ENCODE data around the gene FBXO31. TPM values are rescaled to one million over a fixed set of nuclear protein-coding genes. Genes with fewer than 3 reads are reported as not detected.

The FBXO31 gene
- total and polyA plus RNA-seq, 2 of the 13 experiments (the other 11 are each of a cell fraction or from before 2014, with no cell fraction given): 92.4 to 101 TPM

GRCh38 chr16:87387942-87388817 lies 4.6 kb upstream of the FBXO31 start (continued):
- TF ChIP-seq KIAA2018 (CRISPR knock-in tag; IDR thresholded peaks at IDR 0.05; ENCODE audit: borderline replicate concordance) (no peak), USF2 (IDR thresholded peaks at IDR 0.05; ENCODE audit: low read depth, low read length) (peak; percentile 83), USF2 (CRISPR knock-in tag; IDR thresholded peaks at IDR 0.05; ENCODE audit: borderline replicate concordance) (peak; percentile 88; the same call in 1 of the 2 replicates), AGO2 (optimal IDR thresholded peaks at IDR 0.05; ENCODE audit: low read depth, low read length) (no peak), SRSF1 (optimal IDR thresholded peaks at IDR 0.05; ENCODE audit: low read depth, low read length) (no peak), SALL1 (CRISPR knock-in tag; IDR thresholded peaks at IDR 0.05) (peak; percentile 79), MAZ (IDR thresholded peaks at IDR 0.05; ENCODE audit: borderline replicate concordance, low read depth, low read length) (peak; percentile 71; the same call in 1 of the 2 replicates), MAZ (CRISPR knock-in tag; IDR thresholded peaks at IDR 0.05; ENCODE audit: low read depth) (0 out of 2 replicates have a peak, but pooled peaks have one; percentile 32), PCBP2 (optimal IDR thresholded peaks at IDR 0.05; ENCODE audit: low read depth, low read length, poor library complexity, severe bottlenecking) (no peak), CBX5 (CRISPR knock-in tag; IDR thresholded peaks at IDR 0.05; ENCODE audit: borderline replicate concordance) (0 out of 2 replicates have a peak, but pooled peaks have one; percentile 21), ZNF605 (CRISPR knock-in tag; IDR thresholded peaks at IDR 0.05) (peak; percentile 92), ZNF367 (CRISPR knock-in tag; IDR thresholded peaks at IDR 0.05; ENCODE audit: borderline replicate concordance) (0 out of 2 replicates have a peak, but pooled peaks have one; percentile 28), ZHX1 (CRISPR knock-in tag; IDR thresholded peaks at IDR 0.05; ENCODE audit: low read depth) (peak; percentile 81; the same call in 1 of the 2 replicates)

Measured in HepG2 (cell line).